Activated CD8-positive, alpha-beta memory T cell treated with anti-CD3 and anti-CD28 coated beads for 24 hours (primary cell): ENCODE data around the gene RAB42.
A peak's percentile ranks its signal among the peaks of the same experiment; 100 is the strongest.
"Not testable (repeated sequence)": the region's sequence is repeated elsewhere in the genome, so short reads cannot be mapped to it uniquely, and the experiment has no call there.

Experiments
- DNase-seq: peaks from one replicate; pipeline ENCODE4 v3.0.0-alpha.2; 2020

RAB42 gene, protein sequence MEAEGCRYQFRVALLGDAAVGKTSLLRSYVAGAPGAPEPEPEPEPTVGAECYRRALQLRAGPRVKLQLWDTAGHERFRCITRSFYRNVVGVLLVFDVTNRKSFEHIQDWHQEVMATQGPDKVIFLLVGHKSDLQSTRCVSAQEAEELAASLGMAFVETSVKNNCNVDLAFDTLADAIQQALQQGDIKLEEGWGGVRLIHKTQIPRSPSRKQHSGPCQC

GRCh38 chr1:28591708-28592320 is at the start of gene RAB42:
Gene RAB42, plus strand, starts transcription at chr1:28592265. Its CDS starts 247 bp downstream, at chr1:28592512.
- DNase-seq = peak; percentile 58

- no peak for DNase-seq
These were observed 46.8 kb upstream of the RAB42 start for GRCh38 chr1:28545246-28545628.

DNA sequence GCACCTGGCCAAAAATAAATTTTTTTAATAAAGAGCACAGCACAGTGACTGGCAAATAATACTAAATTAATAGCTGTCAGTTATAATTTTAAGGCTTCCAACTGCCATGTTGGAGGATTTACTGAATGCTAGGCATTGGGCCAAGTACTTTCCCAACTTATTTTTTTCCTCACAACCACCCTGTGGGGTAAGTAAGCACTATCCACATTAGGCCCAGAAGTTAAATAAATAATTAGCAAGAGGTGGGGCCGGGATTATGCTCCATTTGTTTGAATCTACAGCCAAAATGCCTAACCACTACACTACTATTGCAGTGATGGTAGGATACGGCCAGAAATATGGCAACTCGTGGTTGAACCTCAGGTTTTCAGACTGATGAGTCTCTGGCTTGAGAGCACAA is 43.7 kb upstream of the RAB42 start:
- no peak for DNase-seq

DNA sequence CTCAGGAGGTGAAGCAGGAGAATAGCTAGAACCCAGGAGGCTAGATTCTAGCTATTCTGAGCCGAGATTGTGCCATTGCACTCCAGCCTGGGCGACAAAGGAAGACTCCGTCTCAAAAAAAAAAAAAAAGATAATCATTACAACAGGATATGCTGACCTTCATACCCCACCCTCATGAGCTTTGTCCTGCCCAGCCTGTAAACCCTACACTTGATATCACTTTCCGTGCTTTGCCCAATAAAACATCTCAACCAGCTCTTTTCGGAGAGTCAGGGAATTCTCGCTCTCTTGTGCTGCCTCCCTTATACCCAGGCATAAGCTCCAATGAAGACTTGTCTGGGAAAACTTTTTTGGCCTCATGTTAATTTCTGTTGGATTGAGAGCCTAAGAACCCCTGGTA is 40.7 kb upstream of the RAB42 start:
- DNase-seq = no peak

DNA sequence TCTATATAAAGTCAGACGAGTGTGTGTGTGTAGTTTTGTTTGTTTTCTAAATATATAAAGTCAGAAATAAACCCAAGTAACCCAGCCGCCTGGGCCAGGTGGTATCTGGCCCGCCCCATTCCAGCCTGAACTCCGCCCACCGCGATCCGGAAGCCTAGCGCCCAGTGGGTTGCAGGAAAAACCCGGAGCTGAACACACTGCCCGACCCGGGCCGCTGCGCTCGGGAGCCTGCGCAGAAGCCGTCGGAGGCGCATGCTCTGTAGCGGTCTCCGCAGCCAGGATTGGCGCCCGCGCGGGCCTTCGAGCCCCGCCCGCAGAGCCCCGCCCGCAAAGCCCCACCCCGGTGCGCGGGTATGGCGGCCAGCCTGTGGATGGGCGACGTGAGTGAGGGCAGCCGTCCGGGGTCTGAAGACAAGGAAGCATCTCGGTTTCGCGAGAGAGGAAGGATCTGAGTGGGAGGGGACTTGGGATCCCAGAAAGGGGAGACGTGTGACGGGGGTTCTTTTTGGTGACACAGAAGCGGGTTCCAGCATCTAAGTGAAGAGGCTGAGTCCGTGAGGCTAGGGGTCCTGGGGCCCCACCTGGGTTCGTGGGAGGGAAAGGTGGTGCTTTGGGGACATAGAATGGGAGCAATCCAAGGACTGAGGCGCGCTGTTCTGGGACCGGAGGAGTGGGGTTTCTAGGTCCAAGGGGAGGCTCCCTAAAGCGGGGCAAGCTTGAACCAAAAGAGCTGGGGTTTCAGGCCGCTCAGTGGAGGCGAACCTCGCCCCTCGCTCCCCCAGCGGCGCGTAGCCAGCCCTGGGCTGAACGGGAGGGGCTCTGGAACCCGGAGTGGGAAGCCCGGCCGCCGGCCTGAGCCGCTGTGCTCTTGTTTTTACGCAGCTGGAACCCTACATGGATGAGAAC is 39.1 kb upstream of the RAB42 start, which contains the start of gene TRNAU1AP:
Gene TRNAU1AP, plus strand, starts transcription at position 328 of the 906 bp plus-strand sequence. Its CDS starts 26 bp downstream, at position 354.
- DNase-seq = peak; percentile 98

- DNase-seq = no peak
These were observed 31.2 kb upstream of the RAB42 start for GRCh38 chr1:28560886-28561285.

- no peak for DNase-seq
These were observed 27.8 kb upstream of the RAB42 start for GRCh38 chr1:28564310-28564709.

DNA sequence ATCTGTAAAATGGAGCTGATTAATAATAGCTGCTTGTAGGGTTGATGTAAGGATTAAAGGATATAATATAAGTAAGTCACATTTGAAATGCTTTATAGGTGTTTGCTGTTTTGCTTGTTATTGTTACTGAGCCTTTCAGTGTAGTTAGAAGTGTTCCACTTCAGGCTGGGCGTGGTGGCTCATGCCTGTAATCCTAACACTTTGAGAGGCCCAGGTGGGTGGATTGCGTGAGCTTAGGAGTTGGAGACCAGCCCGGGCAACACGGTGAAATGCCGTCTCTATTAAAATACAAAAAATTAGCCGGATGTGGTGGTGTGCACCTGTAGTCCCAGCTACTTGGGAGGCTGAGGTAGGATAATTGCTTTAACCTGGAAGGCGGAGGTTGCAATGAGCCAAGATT is 27.0 kb upstream of the RAB42 start:
- no peak for DNase-seq

DNA sequence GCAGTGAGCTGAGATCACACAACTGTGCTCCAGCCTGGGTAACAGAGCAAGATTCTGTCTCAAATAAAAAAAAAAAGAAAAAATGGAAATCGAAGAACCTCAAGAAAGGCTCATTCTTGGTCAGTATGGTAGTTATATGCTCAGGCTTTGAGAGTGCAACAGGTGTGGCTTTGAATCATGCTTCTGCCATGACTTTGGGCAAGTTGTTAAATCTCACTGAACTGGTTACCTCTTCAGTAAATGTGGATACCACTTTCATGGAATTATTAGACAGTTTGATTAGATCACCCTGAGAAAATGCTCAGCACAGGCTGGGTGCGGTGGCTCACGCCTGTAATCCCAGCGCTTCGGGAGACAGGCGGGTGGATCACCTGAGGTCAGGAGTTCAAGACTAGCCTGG is 26.3 kb upstream of the RAB42 start:
- DNase-seq = no peak

- DNase-seq = no peak
These were observed 25.1 kb upstream of the RAB42 start for GRCh38 chr1:28566931-28567330.

GRCh38 chr1:28571911-28572310 is 20.2 kb upstream of the RAB42 start:
- no peak for DNase-seq

GRCh38 chr1:28572891-28573290 is 19.2 kb upstream of the RAB42 start:
- not testable (repeated sequence) for DNase-seq

- DNase-seq = no peak
These were observed 18.5 kb upstream of the RAB42 start for GRCh38 chr1:28573564-28573963.

- peak; percentile 87 for DNase-seq
These were observed 14.9 kb upstream of the RAB42 start for GRCh38 chr1:28577052-28577678.

DNA sequence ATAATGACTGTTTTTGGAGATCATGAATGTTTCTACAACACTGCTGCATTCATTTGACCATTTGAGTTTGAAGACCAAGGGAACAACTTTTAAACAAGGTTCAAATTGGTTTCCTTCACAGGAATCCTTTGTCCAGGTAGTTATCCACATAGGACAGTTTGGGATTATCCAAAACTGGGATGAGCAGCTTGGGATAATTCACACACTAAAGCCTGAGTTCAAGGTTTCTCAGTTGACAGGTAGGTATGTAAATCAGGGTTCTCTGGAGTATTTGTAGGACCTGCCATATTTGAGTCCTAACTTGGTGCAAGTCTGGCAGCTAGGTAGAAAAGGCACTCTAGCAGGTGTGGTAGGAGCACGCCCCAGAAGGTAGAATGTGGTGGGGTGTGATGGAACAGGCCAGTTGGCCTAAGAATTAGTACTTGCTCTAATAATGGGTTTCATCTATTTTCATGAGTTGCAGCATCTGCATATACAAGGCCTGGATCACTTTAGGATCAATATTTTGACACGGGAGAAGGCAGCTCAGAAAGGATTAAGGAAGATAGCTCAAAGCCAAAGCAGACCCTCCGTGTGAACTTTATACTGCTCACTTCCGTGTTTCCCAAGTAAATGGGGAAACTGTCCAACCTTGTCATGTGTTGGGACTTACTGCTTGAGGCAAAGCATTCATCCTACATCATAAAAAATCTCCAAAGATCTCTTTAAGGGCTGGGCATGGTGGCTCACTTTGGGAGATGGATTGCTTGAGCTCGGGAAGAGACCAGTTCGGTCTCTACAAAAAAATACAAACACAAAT is 14.1 kb upstream of the RAB42 start:
- DNase-seq = peak; percentile 74

GRCh38 chr1:28578696-28579218 is 13.3 kb upstream of the RAB42 start:
- peak; percentile 59 for DNase-seq

GRCh38 chr1:28579401-28579800 is 12.7 kb upstream of the RAB42 start:
- DNase-seq = no peak

- no peak for DNase-seq
These were observed 11.1 kb upstream of the RAB42 start for GRCh38 chr1:28580722-28581530.

DNA sequence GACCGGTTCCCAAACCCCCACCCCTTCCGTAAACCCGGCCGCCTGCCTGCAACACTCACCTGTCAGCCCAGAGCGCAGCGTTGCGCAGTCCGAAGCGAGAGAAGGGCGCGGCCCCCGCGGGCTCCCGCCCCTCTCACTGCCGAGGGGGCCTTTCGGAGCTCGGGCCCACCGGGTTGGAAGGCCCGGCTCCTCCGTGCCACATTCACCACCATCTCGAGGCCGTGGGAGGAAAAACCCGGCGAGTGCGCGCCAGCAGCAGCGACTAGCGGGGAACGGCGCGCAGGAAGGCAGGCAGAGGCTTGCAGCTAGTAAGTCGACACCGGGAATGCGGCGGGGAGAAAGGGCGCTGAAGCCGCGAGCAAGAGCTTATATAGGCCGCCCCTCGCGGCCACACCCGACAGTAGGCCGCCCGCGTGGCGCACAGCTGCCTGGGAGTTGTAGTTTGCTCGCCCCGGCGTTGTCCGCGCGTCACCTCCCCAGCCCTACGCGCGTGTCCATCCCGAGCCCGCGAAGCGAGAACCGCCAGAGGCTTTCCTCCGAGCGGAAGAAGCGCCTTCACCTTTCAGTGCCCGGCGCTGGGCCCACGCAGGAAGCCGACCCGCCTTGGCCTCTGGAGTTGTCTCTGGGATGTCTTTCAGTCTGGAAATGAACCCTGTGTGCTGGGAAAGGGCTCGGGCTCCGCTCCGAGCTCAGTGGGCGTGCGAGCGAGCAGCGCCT is 10.4 kb upstream of the RAB42 start:
- peak; percentile 98 for DNase-seq

DNA sequence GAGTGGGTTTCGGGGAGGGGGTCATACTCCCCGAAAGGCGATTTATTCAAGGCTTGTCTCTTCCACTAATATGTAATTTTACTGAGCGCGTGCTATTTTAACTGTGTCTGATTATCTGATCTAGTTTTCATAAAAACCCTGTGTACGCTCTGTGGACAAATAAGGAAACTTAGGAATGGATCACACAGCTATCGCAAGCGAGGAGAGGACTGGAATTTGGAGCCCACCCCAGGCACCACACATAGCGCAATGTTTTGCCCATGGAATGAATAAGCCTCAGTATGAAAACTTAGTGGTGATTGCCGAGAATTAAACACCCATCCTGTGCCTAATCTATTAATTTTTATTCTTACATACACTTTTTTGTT is 9.8 kb upstream of the RAB42 start:
- no peak for DNase-seq
